GM23338 (cell line): ENCODE measurements around the gene FAM13A. TPM values are rescaled to one million over a fixed set of nuclear protein-coding genes. Genes with fewer than 3 reads are reported as not detected.
A peak's percentile ranks its signal among the peaks of the same experiment; 100 is the strongest.

Source experiments
- ATAC-seq: fragments of 200-7000 bp; cut with Tn5 transposase; 3 replicates; pipeline ENCODE4 v1.9.1; 2020
- DNase-seq: peaks from one replicate; pipeline ENCODE4 v3.0.0-alpha.2; 2015; ENCODE audit warnings: low spot score
- H2AFZ ChIP-seq: fragments of 200-600 bp; sonication (generic); 2 replicates; pipeline ENCODE4 v1.8.0; 2016; ENCODE audit warnings: antibody characterized with exemption, mild to moderate bottlenecking, moderate library complexity
- H3F3A ChIP-seq: fragments of 200-600 bp; sonication (generic); replicated peaks from 2 replicates; pipeline ENCODE4 v1.8.0; 2017; ENCODE audit warnings: antibody characterized with exemption, mixed run types, low read depth
- H3K27ac ChIP-seq: fragments of 200-600 bp; sonication (generic); 2 replicates; pipeline ENCODE4 v1.6.1; 2016; ENCODE audit warnings: low read depth
- H3K27me3 ChIP-seq: fragments of 200-600 bp; sonication (generic); 2 replicates; pipeline ENCODE4 v1.8.0; 2016; ENCODE audit warnings: mild to moderate bottlenecking, mixed run types, moderate library complexity; ENCODE audit not compliant: insufficient read depth
- H3K36me3 ChIP-seq: fragments of 200-600 bp; sonication (generic); 2 replicates; pipeline ENCODE4 v1.8.0; 2016; ENCODE audit warnings: mild to moderate bottlenecking; ENCODE audit not compliant: insufficient read depth
- H3K4me1 ChIP-seq: fragments of 200-600 bp; sonication (generic); 2 replicates; pipeline ENCODE4 v1.8.0; 2016; ENCODE audit warnings: mild to moderate bottlenecking, moderate library complexity; ENCODE audit not compliant: insufficient read depth
- H3K4me2 ChIP-seq: fragments of 200-600 bp; sonication (generic); 2 replicates; pipeline ENCODE4 v1.7.1; 2017; ENCODE audit warnings: mixed run types
- H3K4me3 ChIP-seq: fragments of 200-600 bp; sonication (generic); 2 replicates; pipeline ENCODE4 v1.6.1; 2016; ENCODE audit warnings: mixed run types
- H3K79me2 ChIP-seq: fragments of 200-600 bp; sonication (generic); replicated peaks from 2 replicates; pipeline ENCODE4 v1.8.0; 2017; ENCODE audit warnings: mild to moderate bottlenecking; ENCODE audit not compliant: insufficient read depth
- H3K9me2 ChIP-seq: fragments of 200-600 bp; sonication (generic); 2 replicates; pipeline ENCODE4 v1.8.0; 2017; ENCODE audit not compliant: insufficient read depth
- H4K20me1 ChIP-seq: fragments of 200-600 bp; sonication (generic); replicated peaks from 2 replicates; pipeline ENCODE4 v1.8.0; 2017; ENCODE audit warnings: mild to moderate bottlenecking; ENCODE audit not compliant: insufficient read depth
- H3K27ac Mint-ChIP-seq: 2 replicates; pipeline ENCODE4 v1.8.0; 2020; ENCODE audit warnings: inconsistent platforms, mild to moderate bottlenecking, moderate library complexity, mixed read lengths
- H3K27me3 Mint-ChIP-seq: 3 replicates; pipeline ENCODE4 v1.8.0; 2022; ENCODE audit warnings: low read depth, mild to moderate bottlenecking, moderate library complexity, mixed read lengths, inconsistent platforms; ENCODE audit not compliant: insufficient read depth, poor library complexity
- H3K36me3 Mint-ChIP-seq: 3 replicates; pipeline ENCODE4 v1.8.0; 2021; ENCODE audit warnings: low read depth, mild to moderate bottlenecking, inconsistent platforms, moderate library complexity, mixed read lengths
- H3K4me1 Mint-ChIP-seq: 3 replicates; pipeline ENCODE4 v1.8.0; 2020; ENCODE audit warnings: mild to moderate bottlenecking, inconsistent platforms, mixed read lengths
- H3K4me3 Mint-ChIP-seq: 3 replicates; pipeline ENCODE4 v1.8.0; 2021; ENCODE audit warnings: moderate library complexity, mild to moderate bottlenecking, inconsistent platforms, mixed read lengths
- H3K9me3 Mint-ChIP-seq: 3 replicates; pipeline ENCODE4 v1.8.0; 2020; ENCODE audit warnings: moderate library complexity, mild to moderate bottlenecking, inconsistent platforms, mixed read lengths
- CREB1 ChIP-seq: fragments of 250-450 bp; sonication (Bioruptor Pico); IDR thresholded peaks from 2 replicates; pipeline ENCODE4 v1.5.0; 2020; ENCODE audit warnings: low read depth, mild to moderate bottlenecking, moderate library complexity
- EZH2 ChIP-seq: fragments of 200-600 bp; sonication (generic); IDR thresholded peaks from one replicate; pipeline ENCODE4 v1.8.0; 2017; ENCODE audit warnings: antibody characterized with exemption, mild to moderate bottlenecking, low read depth; ENCODE audit not compliant: unreplicated experiment
- EZH2phosphoT487 ChIP-seq: fragments of 200-600 bp; sonication (generic); IDR thresholded peaks from one replicate; pipeline ENCODE4 v1.8.1; 2018; ENCODE audit warnings: antibody characterized with exemption; ENCODE audit not compliant: unreplicated experiment
- JUNB ChIP-seq: IDR thresholded peaks from one replicate; pipeline ENCODE4 v1.6.1; 2016; ENCODE audit warnings: antibody characterized with exemption; ENCODE audit not compliant: unreplicated experiment
- NANOG ChIP-seq: IDR thresholded peaks from 2 replicates; pipeline ENCODE4 v1.6.1; 2016; ENCODE audit warnings: antibody characterized with exemption, borderline replicate concordance
- STAT1 ChIP-seq: IDR thresholded peaks from one replicate; pipeline ENCODE4 v1.6.1; 2016; ENCODE audit warnings: antibody characterized with exemption; ENCODE audit not compliant: unreplicated experiment
- ZNF114 ChIP-seq: fragments of 250-450 bp; sonication (Bioruptor Pico); IDR thresholded peaks from 2 replicates; pipeline ENCODE4 v1.5.0; 2020; ENCODE audit warnings: mild to moderate bottlenecking, moderate library complexity
- polyA plus RNA-seq: library from polyadenylated mRNA; unstranded; fragments of >200 nt; fragmentation: Nextera tagmentation; extraction: Ambion mirVana; gene quantifications from 2 replicates; pipeline ENCODE4 v1.2.1, GENCODE V29; 2016
- total RNA-seq: library from RNA; depleted of rRNA; stranded (reverse); fragments of >200 nt; shearing (Covaris generic); gene quantifications from 2 replicates; pipeline ENCODE4 v1.2.3, GENCODE V29; 2014
- TF ChIP-seq, protein P1 (sequence below): fragments of 250-450 bp; sonication (Bioruptor Pico); IDR thresholded peaks from 2 replicates; pipeline ENCODE4 v1.5.0; 2020; ENCODE audit warnings: mild to moderate bottlenecking, moderate library complexity
- TF ChIP-seq, protein P2 (sequence below): IDR thresholded peaks from 2 replicates; pipeline ENCODE4 v1.6.1; 2016; ENCODE audit warnings: antibody characterized with exemption
- TF ChIP-seq, protein P3 (sequence below): IDR thresholded peaks from one replicate; pipeline ENCODE4 v1.6.1; 2018; ENCODE audit warnings: antibody characterized with exemption; ENCODE audit not compliant: unreplicated experiment

Gene FAM13A
- total and polyA plus RNA-seq, 2 experiments from 2014 or later, result 13.9 to 28.4 TPM

DNA sequence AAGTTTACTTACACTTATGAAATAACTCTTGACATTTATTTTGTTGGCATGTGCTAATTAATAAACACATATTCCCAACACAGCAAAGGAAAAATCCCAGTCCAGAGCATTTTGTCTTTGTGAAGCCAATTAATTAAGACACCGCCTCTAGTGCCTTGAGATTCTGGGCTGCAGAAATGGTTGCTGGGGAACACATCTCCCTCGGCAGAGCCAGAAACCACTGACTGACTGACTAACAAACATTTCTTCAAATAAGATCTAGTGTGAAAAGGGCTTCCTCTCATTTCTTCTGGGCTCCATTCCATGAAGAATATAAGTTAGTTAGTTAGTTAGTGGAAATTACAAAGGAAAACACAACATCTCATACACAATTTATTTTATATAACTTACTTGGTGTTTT is 331.0 kb downstream of the FAM13A start (continued):
- TF ChIP-seq, protein P1, sequence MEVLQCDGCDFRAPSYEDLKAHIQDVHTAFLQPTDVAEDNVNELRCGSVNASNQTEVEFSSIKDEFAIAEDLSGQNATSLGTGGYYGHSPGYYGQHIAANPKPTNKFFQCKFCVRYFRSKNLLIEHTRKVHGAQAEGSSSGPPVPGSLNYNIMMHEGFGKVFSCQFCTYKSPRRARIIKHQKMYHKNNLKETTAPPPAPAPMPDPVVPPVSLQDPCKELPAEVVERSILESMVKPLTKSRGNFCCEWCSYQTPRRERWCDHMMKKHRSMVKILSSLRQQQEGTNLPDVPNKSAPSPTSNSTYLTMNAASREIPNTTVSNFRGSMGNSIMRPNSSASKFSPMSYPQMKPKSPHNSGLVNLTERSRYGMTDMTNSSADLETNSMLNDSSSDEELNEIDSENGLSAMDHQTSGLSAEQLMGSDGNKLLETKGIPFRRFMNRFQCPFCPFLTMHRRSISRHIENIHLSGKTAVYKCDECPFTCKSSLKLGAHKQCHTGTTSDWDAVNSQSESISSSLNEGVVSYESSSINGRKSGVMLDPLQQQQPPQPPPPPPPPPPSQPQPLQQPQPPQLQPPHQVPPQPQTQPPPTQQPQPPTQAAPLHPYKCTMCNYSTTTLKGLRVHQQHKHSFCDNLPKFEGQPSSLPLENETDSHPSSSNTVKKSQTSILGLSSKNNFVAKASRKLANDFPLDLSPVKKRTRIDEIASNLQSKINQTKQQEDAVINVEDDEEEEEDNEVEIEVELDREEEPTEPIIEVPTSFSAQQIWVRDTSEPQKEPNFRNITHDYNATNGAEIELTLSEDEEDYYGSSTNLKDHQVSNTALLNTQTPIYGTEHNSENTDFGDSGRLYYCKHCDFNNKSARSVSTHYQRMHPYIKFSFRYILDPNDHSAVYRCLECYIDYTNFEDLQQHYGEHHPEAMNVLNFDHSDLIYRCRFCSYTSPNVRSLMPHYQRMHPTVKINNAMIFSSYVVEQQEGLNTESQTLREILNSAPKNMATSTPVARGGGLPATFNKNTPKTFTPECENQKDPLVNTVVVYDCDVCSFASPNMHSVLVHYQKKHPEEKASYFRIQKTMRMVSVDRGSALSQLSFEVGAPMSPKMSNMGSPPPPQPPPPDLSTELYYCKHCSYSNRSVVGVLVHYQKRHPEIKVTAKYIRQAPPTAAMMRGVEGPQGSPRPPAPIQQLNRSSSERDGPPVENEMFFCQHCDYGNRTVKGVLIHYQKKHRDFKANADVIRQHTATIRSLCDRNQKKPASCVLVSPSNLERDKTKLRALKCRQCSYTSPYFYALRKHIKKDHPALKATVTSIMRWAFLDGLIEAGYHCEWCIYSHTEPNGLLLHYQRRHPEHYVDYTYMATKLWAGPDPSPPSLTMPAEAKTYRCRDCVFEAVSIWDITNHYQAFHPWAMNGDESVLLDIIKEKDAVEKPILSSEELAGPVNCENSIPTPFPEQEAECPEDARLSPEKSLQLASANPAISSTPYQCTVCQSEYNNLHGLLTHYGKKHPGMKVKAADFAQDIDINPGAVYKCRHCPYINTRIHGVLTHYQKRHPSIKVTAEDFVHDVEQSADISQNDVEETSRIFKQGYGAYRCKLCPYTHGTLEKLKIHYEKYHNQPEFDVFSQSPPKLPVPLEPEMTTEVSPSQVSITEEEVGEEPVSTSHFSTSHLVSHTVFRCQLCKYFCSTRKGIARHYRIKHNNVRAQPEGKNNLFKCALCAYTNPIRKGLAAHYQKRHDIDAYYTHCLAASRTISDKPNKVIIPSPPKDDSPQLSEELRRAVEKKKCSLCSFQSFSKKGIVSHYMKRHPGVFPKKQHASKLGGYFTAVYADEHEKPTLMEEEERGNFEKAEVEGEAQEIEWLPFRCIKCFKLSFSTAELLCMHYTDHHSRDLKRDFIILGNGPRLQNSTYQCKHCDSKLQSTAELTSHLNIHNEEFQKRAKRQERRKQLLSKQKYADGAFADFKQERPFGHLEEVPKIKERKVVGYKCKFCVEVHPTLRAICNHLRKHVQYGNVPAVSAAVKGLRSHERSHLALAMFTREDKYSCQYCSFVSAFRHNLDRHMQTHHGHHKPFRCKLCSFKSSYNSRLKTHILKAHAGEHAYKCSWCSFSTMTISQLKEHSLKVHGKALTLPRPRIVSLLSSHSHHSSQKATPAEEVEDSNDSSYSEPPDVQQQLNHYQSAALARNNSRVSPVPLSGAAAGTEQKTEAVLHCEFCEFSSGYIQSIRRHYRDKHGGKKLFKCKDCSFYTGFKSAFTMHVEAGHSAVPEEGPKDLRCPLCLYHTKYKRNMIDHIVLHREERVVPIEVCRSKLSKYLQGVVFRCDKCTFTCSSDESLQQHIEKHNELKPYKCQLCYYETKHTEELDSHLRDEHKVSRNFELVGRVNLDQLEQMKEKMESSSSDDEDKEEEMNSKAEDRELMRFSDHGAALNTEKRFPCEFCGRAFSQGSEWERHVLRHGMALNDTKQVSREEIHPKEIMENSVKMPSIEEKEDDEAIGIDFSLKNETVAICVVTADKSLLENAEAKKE, result no peak
- no peak for TF ChIP-seq JUNB
- TF ChIP-seq, protein P2, sequence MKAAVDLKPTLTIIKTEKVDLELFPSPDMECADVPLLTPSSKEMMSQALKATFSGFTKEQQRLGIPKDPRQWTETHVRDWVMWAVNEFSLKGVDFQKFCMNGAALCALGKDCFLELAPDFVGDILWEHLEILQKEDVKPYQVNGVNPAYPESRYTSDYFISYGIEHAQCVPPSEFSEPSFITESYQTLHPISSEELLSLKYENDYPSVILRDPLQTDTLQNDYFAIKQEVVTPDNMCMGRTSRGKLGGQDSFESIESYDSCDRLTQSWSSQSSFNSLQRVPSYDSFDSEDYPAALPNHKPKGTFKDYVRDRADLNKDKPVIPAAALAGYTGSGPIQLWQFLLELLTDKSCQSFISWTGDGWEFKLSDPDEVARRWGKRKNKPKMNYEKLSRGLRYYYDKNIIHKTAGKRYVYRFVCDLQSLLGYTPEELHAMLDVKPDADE, result no peak
- no peak for TF ChIP-seq EZH2phosphoT487
- TF ChIP-seq NANOG, result no peak
- no peak for TF ChIP-seq ZNF114 (CRISPR knock-in tag)
- TF ChIP-seq EZH2, result no peak
- no peak for TF ChIP-seq STAT1
- no peak for TF ChIP-seq CREB1

DNA sequence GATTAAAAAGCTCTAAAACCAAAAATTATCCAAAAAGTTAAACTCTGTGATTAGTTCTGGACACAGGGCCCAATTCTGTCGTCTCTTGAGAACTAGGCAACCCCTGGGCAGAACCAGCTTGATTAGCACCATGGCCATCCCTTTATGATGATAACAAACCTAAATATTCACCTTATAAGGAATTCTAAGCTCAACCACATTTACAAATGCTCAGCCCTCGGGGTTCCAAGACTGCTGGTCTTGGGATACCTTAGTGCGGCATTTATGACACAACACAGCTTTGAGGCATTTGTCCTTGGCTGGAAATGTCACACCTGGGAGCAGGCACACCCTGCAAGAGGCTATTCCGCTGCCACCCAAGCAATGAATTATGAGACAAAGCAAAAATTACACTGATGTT is 331.8 kb downstream of the FAM13A start:
- ATAC-seq, result peak; percentile 73
- H3K79me2 ChIP-seq, result no peaks in the 10 kb centered on the region
- H3K27me3 ChIP-seq, result no peaks in the 10 kb centered on the region
- Mint-ChIP-seq H3K27ac (peak overlapping the region; percentile 94), H3K27me3 (peaks cover 2% of the 10 kb centered on the region), H3K4me1 (peaks cover 12% of the 10 kb centered on the region; the same call in 2 of the 3 replicates), H3K9me3 (no peaks in the 10 kb centered on the region), H3K4me3 (no peak overlapping the region), H3K36me3 (peaks cover 11% of the 10 kb centered on the region; the same call in 2 of the 3 replicates)
- no peaks in the 10 kb centered on the region for H3K4me1 ChIP-seq
- DNase-seq, result peak; percentile 30
- TF ChIP-seq, protein P3, sequence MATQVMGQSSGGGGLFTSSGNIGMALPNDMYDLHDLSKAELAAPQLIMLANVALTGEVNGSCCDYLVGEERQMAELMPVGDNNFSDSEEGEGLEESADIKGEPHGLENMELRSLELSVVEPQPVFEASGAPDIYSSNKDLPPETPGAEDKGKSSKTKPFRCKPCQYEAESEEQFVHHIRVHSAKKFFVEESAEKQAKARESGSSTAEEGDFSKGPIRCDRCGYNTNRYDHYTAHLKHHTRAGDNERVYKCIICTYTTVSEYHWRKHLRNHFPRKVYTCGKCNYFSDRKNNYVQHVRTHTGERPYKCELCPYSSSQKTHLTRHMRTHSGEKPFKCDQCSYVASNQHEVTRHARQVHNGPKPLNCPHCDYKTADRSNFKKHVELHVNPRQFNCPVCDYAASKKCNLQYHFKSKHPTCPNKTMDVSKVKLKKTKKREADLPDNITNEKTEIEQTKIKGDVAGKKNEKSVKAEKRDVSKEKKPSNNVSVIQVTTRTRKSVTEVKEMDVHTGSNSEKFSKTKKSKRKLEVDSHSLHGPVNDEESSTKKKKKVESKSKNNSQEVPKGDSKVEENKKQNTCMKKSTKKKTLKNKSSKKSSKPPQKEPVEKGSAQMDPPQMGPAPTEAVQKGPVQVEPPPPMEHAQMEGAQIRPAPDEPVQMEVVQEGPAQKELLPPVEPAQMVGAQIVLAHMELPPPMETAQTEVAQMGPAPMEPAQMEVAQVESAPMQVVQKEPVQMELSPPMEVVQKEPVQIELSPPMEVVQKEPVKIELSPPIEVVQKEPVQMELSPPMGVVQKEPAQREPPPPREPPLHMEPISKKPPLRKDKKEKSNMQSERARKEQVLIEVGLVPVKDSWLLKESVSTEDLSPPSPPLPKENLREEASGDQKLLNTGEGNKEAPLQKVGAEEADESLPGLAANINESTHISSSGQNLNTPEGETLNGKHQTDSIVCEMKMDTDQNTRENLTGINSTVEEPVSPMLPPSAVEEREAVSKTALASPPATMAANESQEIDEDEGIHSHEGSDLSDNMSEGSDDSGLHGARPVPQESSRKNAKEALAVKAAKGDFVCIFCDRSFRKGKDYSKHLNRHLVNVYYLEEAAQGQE, result no peak
- TF ChIP-seq EZH2phosphoT487, result no peak
- TF ChIP-seq, protein P2, result no peak
- H3F3A ChIP-seq, result no peaks in the 10 kb centered on the region
- H3K27ac ChIP-seq, result no peak overlapping the region
- H3K4me3 ChIP-seq, result no peak overlapping the region
- H4K20me1 ChIP-seq, result no peaks in the 10 kb centered on the region
- H2AFZ ChIP-seq, result no peak overlapping the region
- H3K4me2 ChIP-seq, result no peak overlapping the region
- H3K9me2 ChIP-seq, result no peaks in the 10 kb centered on the region
- no peaks in the 10 kb centered on the region for H3K36me3 ChIP-seq
